ENCODE results near the gene HRH1.
"Not testable (repeated sequence)": the region's sequence is repeated elsewhere in the genome, so short reads cannot be mapped to it uniquely, and the experiment has no call there.

The HRH1 gene

GRCh38 chr3:11143476-11143875, 10.8 kb upstream of the HRH1 start:
- DNase-seq (ENCODE audit: low read depth in 2 of 2), result no peak

GRCh38 chr3:11144996-11145395, 9.3 kb upstream of the HRH1 start:
- DNase-seq (ENCODE audit: low read depth in 2 of 2), result no peak

GRCh38 chr3:11145888-11146287, 8.4 kb upstream of the HRH1 start:
- no peak for DNase-seq (ENCODE audit: low read depth in 2 of 2)

- no peak for DNase-seq (ENCODE audit: low read depth in 2 of 2)
Observed at GRCh38 chr3:11146773-11147660, 7.3 kb upstream of the HRH1 start.

GRCh38 chr3:11150256-11150655, 4.0 kb upstream of the HRH1 start:
- DNase-seq (ENCODE audit: low read depth in 2 of 2), result no peak

GRCh38 chr3:11152301-11152700, 2.0 kb upstream of the HRH1 start:
- DNase-seq (ENCODE audit: low read depth in 2 of 2), result no peak

GRCh38 chr3:11154953-11155325, 646 bp downstream of the HRH1 start:
- DNase-seq (ENCODE audit: low read depth in 2 of 2), result no peak

- DNase-seq (ENCODE audit: low read depth in 2 of 2), result no peak
Observed at GRCh38 chr3:11155341-11156025, 1.2 kb downstream of the HRH1 start.

- DNase-seq (ENCODE audit: low read depth in 2 of 2), result no peak
Observed at GRCh38 chr3:11156026-11156410, 1.7 kb downstream of the HRH1 start.

GRCh38 chr3:11157421-11157820, 3.1 kb downstream of the HRH1 start:
- no peak for DNase-seq (ENCODE audit: low read depth in 2 of 2)

- DNase-seq (ENCODE audit: low read depth in 2 of 2), result no peak
Observed at GRCh38 chr3:11159421-11159904, 5.2 kb downstream of the HRH1 start.

- no peak for DNase-seq (ENCODE audit: low read depth in 2 of 2)
Observed at GRCh38 chr3:11161666-11162065, 7.4 kb downstream of the HRH1 start.

- no peak for DNase-seq (ENCODE audit: low read depth in 2 of 2)
Observed at GRCh38 chr3:11162401-11163345, 8.4 kb downstream of the HRH1 start.

GRCh38 chr3:11164607-11165006, 10.3 kb downstream of the HRH1 start:
- DNase-seq (ENCODE audit: low read depth in 2 of 2), result no peak

- no peak for DNase-seq (ENCODE audit: low read depth in 2 of 2)
Observed at GRCh38 chr3:11165476-11165875, 11.2 kb downstream of the HRH1 start.

GRCh38 chr3:11166807-11167400, 12.6 kb downstream of the HRH1 start:
- DNase-seq (ENCODE audit: low read depth in 2 of 2), result not testable (repeated sequence)

- DNase-seq (ENCODE audit: low read depth in 2 of 2), result no peak
Observed at GRCh38 chr3:11167590-11167989, 13.3 kb downstream of the HRH1 start.

- no peak for DNase-seq (ENCODE audit: low read depth in 2 of 2)
Observed at GRCh38 chr3:11168406-11168805, 14.1 kb downstream of the HRH1 start.

GRCh38 chr3:11168881-11169805, 14.8 kb downstream of the HRH1 start:
- DNase-seq (ENCODE audit: low read depth in 2 of 2), result no peak

- no peak for DNase-seq (ENCODE audit: low read depth in 2 of 2)
Observed at GRCh38 chr3:11170052-11170770, 15.9 kb downstream of the HRH1 start.

All from stimulated activated CD8-positive, alpha-beta memory T cell treated with anti-CD3 and anti-CD28 coated beads, Interleukin-7, amount 100 ng/mL, for 1 hour (primary cell).